H1 (cell line): ENCODE data around the gene CERT1. TPM values are rescaled to one million over a fixed set of nuclear protein-coding genes. Genes with fewer than 3 reads are reported as not detected.
A peak's percentile ranks its signal among the peaks of the same experiment; 100 is the strongest.

ENCODE experiments used
- SRF ChIP-seq: IDR thresholded peaks from 2 replicates; pipeline ENCODE4 v1.6.1; 2011; ENCODE audit warnings: mild to moderate bottlenecking, low read depth, low read length, moderate library complexity
- YY1 ChIP-seq: IDR thresholded peaks from 2 replicates; pipeline ENCODE4 v1.6.1; 2011; ENCODE audit warnings: low read depth, mild to moderate bottlenecking, low read length
- polyA plus RNA-seq, 7 experiments: library from polyadenylated mRNA; depleted of rRNA in 3 of 7; stranded (reverse) in 5 of 7; unstranded in 2 of 7; fragments of >200 nt in 5 of 7; fragments of 200-250 nt in 2 of 7; gene quantifications; 1 replicate in 5 of 7; 2 replicates in 1 of 7; 4 replicates in 1 of 7; pipeline versions ENCODE4 v1.2.1 to v1.2.3, GENCODE V29; 2011 to 2013; ENCODE audit warnings: missing spikeins in 2 of 7, mixed read lengths in 2 of 7
- total RNA-seq: library from RNA; stranded (reverse); fragmentation: NEBNext Ultra II Directional; extraction: Animal tissue kit (Norgen Biotek cat#: 25700); gene quantifications from 2 replicates; pipeline ENCODE4 v1.2.1, GENCODE V29; 2021
- TF ChIP-seq, protein P1 (sequence below): fragments of 300-600 bp; sonication (generic); IDR thresholded peaks from 2 replicates; pipeline ENCODE4 v1.7.1; 2012; ENCODE audit warnings: low read length, moderate library complexity, mild to moderate bottlenecking, inconsistent platforms; ENCODE audit not compliant: insufficient replicate concordance

CERT1 gene
- total and polyA plus RNA-seq, 2 of the 8 experiments (the other 6 are each of a cell fraction or from before 2014, with no cell fraction given) = 7.8 to 55.3 TPM

- TF ChIP-seq, protein P1, sequence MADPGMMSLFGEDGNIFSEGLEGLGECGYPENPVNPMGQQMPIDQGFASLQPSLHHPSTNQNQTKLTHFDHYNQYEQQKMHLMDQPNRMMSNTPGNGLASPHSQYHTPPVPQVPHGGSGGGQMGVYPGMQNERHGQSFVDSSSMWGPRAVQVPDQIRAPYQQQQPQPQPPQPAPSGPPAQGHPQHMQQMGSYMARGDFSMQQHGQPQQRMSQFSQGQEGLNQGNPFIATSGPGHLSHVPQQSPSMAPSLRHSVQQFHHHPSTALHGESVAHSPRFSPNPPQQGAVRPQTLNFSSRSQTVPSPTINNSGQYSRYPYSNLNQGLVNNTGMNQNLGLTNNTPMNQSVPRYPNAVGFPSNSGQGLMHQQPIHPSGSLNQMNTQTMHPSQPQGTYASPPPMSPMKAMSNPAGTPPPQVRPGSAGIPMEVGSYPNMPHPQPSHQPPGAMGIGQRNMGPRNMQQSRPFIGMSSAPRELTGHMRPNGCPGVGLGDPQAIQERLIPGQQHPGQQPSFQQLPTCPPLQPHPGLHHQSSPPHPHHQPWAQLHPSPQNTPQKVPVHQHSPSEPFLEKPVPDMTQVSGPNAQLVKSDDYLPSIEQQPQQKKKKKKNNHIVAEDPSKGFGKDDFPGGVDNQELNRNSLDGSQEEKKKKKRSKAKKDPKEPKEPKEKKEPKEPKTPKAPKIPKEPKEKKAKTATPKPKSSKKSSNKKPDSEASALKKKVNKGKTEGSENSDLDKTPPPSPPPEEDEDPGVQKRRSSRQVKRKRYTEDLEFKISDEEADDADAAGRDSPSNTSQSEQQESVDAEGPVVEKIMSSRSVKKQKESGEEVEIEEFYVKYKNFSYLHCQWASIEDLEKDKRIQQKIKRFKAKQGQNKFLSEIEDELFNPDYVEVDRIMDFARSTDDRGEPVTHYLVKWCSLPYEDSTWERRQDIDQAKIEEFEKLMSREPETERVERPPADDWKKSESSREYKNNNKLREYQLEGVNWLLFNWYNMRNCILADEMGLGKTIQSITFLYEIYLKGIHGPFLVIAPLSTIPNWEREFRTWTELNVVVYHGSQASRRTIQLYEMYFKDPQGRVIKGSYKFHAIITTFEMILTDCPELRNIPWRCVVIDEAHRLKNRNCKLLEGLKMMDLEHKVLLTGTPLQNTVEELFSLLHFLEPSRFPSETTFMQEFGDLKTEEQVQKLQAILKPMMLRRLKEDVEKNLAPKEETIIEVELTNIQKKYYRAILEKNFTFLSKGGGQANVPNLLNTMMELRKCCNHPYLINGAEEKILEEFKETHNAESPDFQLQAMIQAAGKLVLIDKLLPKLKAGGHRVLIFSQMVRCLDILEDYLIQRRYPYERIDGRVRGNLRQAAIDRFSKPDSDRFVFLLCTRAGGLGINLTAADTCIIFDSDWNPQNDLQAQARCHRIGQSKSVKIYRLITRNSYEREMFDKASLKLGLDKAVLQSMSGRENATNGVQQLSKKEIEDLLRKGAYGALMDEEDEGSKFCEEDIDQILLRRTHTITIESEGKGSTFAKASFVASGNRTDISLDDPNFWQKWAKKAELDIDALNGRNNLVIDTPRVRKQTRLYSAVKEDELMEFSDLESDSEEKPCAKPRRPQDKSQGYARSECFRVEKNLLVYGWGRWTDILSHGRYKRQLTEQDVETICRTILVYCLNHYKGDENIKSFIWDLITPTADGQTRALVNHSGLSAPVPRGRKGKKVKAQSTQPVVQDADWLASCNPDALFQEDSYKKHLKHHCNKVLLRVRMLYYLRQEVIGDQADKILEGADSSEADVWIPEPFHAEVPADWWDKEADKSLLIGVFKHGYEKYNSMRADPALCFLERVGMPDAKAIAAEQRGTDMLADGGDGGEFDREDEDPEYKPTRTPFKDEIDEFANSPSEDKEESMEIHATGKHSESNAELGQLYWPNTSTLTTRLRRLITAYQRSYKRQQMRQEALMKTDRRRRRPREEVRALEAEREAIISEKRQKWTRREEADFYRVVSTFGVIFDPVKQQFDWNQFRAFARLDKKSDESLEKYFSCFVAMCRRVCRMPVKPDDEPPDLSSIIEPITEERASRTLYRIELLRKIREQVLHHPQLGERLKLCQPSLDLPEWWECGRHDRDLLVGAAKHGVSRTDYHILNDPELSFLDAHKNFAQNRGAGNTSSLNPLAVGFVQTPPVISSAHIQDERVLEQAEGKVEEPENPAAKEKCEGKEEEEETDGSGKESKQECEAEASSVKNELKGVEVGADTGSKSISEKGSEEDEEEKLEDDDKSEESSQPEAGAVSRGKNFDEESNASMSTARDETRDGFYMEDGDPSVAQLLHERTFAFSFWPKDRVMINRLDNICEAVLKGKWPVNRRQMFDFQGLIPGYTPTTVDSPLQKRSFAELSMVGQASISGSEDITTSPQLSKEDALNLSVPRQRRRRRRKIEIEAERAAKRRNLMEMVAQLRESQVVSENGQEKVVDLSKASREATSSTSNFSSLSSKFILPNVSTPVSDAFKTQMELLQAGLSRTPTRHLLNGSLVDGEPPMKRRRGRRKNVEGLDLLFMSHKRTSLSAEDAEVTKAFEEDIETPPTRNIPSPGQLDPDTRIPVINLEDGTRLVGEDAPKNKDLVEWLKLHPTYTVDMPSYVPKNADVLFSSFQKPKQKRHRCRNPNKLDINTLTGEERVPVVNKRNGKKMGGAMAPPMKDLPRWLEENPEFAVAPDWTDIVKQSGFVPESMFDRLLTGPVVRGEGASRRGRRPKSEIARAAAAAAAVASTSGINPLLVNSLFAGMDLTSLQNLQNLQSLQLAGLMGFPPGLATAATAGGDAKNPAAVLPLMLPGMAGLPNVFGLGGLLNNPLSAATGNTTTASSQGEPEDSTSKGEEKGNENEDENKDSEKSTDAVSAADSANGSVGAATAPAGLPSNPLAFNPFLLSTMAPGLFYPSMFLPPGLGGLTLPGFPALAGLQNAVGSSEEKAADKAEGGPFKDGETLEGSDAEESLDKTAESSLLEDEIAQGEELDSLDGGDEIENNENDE = peak; percentile 42
- TF ChIP-seq YY1 (peak; percentile 88; the same call in 1 of the 2 replicates), SRF (no peak)
These were observed 36.1 kb downstream of the CERT1 start (continued) for GRCh38 chr5:75475364-75475763.
